ENCODE results near the gene AGFG1. TPM values are rescaled to one million over a fixed set of nuclear protein-coding genes. Genes with fewer than 3 reads are reported as not detected.

Gene AGFG1
- total RNA-seq, 1 experiment from 2014 or later, result 86.1 TPM

- Mint-ChIP-seq H3K9me3 (ENCODE audit: unreplicated experiment) (no peaks in the 10 kb centered on the region), H3K4me3 (ENCODE audit: unreplicated experiment) (no peak overlapping the region), H3K36me3 (ENCODE audit: insufficient read depth, unreplicated experiment) (peaks cover 12% of the 10 kb centered on the region), H3K27ac (ENCODE audit: low read depth, unreplicated experiment) (no peak overlapping the region), H3K4me1 (ENCODE audit: insufficient read depth, unreplicated experiment) (peaks cover 16% of the 10 kb centered on the region), H3K27me3 (ENCODE audit: insufficient read depth, unreplicated experiment) (no peaks in the 10 kb centered on the region)
- DNase-seq (ENCODE audit: unreplicated experiment), result no peak
- POLR2A ChIA-PET, result interaction anchor here (0.6 kb wide), 1 partner anchor 36 kb away, joined by 3 read pairs; no protein-coding TSS in a partner anchor
- intact Hi-C loops (cut with micrococcal nuclease), result no loop called here
- no peak for TF ChIP-seq CTCF (IDR thresholded peaks at IDR 0.05; ENCODE audit: unreplicated experiment)
- CTCF ChIA-PET, result no interaction called here
- BruUV-seq (replicated peaks), result no TSS peak
Observed at GRCh38 chr2:227493524-227493923, 21.6 kb downstream of the AGFG1 start.

- TF ChIP-seq CTCF (IDR thresholded peaks at IDR 0.05; ENCODE audit: unreplicated experiment), result no peak
- Mint-ChIP-seq H3K4me3 (ENCODE audit: unreplicated experiment) (no peak overlapping the region), H3K27ac (ENCODE audit: low read depth, unreplicated experiment) (no peak overlapping the region), H3K36me3 (ENCODE audit: insufficient read depth, unreplicated experiment) (peaks cover 18% of the 10 kb centered on the region), H3K27me3 (ENCODE audit: insufficient read depth, unreplicated experiment) (no peaks in the 10 kb centered on the region), H3K4me1 (ENCODE audit: insufficient read depth, unreplicated experiment) (peaks cover 10% of the 10 kb centered on the region), H3K9me3 (ENCODE audit: unreplicated experiment) (no peaks in the 10 kb centered on the region)
- ChIA-PET POLR2A (no interaction called here), CTCF (interaction anchor here (1.0 kb wide), 1 partner anchor 17 kb away, joined by 4 read pairs; no protein-coding TSS in a partner anchor)
- intact Hi-C loops (cut with micrococcal nuclease), result no loop called here
- no peak for DNase-seq (ENCODE audit: unreplicated experiment)
- BruUV-seq (replicated peaks), result no TSS peak
Observed at GRCh38 chr2:227497158-227497557, 25.2 kb downstream of the AGFG1 start.

DNA sequence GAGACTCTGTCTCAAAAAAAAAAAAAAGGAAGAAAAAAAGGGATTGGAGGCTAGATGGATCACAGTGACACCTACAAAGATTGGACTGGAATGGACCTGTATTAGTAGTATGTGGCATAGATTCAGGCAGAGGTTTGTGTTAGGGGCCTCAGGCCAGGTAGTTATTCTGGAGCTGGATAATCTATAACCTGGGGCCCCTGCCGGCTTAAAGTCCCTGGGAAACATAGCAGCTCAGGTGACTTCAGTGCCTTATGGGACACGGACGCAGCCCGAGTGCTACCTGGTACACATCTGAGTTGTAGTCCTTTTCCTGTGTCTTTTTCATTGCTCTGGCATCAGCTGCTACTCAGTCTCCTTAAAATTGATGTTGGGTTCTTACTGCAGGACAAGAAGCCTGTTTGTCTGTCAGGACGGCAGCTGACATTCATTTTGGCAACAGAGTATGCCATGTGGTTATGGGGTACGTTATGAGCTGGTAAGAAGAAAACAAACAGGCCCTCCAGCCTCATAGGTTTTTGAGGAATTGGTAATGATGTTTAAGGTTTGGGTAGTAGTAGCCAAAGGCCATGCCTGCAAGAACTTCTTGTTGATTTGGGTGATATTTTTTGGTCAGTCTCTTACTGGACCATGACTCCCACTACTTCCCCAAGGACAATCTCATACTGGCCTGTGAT lies 27.8 kb downstream of the AGFG1 start:
- TF ChIP-seq CTCF (IDR thresholded peaks at IDR 0.05; ENCODE audit: unreplicated experiment), result no peak
- peaks cover 16% of the 10 kb centered on the region for H3K36me3 Mint-ChIP-seq (ENCODE audit: insufficient read depth, unreplicated experiment)
- POLR2A ChIA-PET, result no interaction called here
- no peaks in the 10 kb centered on the region for H3K27me3 Mint-ChIP-seq (ENCODE audit: insufficient read depth, unreplicated experiment)
- peaks cover 15% of the 10 kb centered on the region for H3K4me1 Mint-ChIP-seq (ENCODE audit: insufficient read depth, unreplicated experiment)
- no peaks in the 10 kb centered on the region for H3K9me3 Mint-ChIP-seq (ENCODE audit: unreplicated experiment)
- intact Hi-C loops (cut with micrococcal nuclease), result no loop called here
- DNase-seq (ENCODE audit: unreplicated experiment), result no peak
- no peak overlapping the region for H3K27ac Mint-ChIP-seq (ENCODE audit: low read depth, unreplicated experiment)
- H3K4me3 Mint-ChIP-seq (ENCODE audit: unreplicated experiment), result no peak overlapping the region
- BruUV-seq (replicated peaks), result no TSS peak
- CTCF ChIA-PET, result interaction anchor here (0.6 to 1.0 kb wide), 3 partner anchors 20 to 267 kb away, joined by 3 to 4 read pairs (median 3); no protein-coding TSS in a partner anchor

DNA sequence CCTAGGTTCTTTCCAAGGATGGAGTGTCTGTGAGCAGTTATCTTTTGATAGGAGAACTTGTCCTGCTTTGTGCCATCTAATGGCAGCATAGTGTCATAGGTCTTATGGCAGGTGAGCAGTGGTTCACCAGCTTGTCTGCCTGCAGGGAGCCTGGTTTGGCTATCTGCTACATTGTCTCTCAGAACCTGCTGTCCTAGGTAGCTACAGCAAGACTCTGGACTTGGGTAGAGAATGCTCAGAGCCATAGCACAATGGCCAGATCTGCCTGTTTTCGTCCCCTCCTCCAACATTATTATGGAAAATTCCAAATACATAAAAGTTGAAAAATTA lies 28.3 kb downstream of the AGFG1 start:
- intact Hi-C loops (cut with micrococcal nuclease), result no loop called here
- Mint-ChIP-seq H3K36me3 (ENCODE audit: insufficient read depth, unreplicated experiment) (peaks cover 11% of the 10 kb centered on the region), H3K27me3 (ENCODE audit: insufficient read depth, unreplicated experiment) (no peaks in the 10 kb centered on the region), H3K9me3 (ENCODE audit: unreplicated experiment) (no peaks in the 10 kb centered on the region), H3K4me3 (ENCODE audit: unreplicated experiment) (no peak overlapping the region), H3K27ac (ENCODE audit: low read depth, unreplicated experiment) (no peak overlapping the region), H3K4me1 (ENCODE audit: insufficient read depth, unreplicated experiment) (peaks cover 20% of the 10 kb centered on the region)
- CTCF ChIA-PET, result interaction anchor here (0.5 to 1.0 kb wide), 2 partner anchors 20 to 383 kb away, joined by 3 to 4 read pairs; no protein-coding TSS in a partner anchor
- POLR2A ChIA-PET, result no interaction called here
- DNase-seq (ENCODE audit: unreplicated experiment), result no peak
- BruUV-seq (replicated peaks), result no TSS peak
- no peak for TF ChIP-seq CTCF (IDR thresholded peaks at IDR 0.05; ENCODE audit: unreplicated experiment)

Measured in MCF 10A (cell line).